M059J (cell line): ENCODE data around the gene GSK3A. TPM values are rescaled to one million over a fixed set of nuclear protein-coding genes. Genes with fewer than 3 reads are reported as not detected.

Experiments used
- DNase-seq: peaks from one replicate; pipeline ENCODE4 v3.0.0-alpha.2; 2012; ENCODE audit warnings: low read depth
- total RNA-seq: library from RNA; depleted of rRNA; stranded (reverse); fragments of >200 nt; shearing (Covaris generic); gene quantifications from 2 replicates; pipeline ENCODE4 v1.2.3, GENCODE V29; 2014; rRNA removed

Gene GSK3A
- 32.7 and 34.8 TPM in 2 replicates for total RNA-seq

DNA sequence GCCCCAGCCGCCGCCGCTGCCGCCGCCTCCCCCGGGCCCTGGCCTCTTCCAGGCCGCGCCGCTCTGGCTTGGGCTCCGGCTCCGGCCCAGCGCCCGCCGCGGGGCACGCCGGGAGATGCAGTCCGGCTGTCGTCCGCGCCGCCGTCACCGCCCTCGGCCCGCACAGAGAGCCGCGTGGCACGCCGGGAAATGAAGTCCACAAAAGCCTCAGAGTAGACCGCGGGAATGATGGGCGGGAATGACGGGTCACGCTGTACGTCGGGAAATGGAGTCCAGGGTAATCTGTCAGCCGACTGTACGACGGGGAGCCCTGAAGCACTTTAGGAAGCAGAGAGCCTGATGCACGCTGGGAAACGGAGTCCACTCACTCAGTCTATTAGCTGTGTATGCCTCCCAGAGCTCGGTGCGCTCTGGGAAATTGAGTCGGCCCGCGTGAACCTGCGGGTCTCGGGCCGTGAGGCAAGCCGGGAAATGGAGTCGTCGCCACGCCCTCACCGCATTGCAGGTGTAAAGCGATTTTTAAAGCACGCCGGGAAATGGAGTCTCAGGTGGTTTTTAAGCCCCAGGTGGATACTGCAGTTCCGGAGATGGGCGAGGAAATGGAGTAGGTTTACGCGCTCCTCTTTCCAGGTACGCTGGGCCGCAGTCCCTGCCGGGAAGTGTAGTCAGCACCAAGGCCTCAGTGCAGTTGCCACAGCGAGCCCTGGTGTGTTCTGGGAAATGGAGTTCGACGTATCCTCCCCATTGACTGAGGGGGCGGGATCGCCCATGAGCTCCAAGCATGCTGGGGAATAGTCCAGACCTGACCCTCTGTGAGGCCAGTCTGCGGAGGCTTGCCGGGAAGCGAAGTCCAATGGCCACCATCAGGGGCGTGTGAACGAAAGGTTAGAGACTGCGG is at the start of gene GSK3A:
Gene GSK3A, minus strand, starts transcription at position 91 of the 898 bp plus-strand sequence. CDS start 137 bp downstream, outside the sequence.
- peak; percentile 99 for DNase-seq

GRCh38 chr19:42291435-42291810 is 49.0 kb upstream of the GSK3A start:
- DNase-seq: no peak

GRCh38 chr19:42290523-42291434 is 48.4 kb upstream of the GSK3A start:
- DNase-seq: no peak

- DNase-seq: no peak
Observed at GRCh38 chr19:42290136-42290522, 47.7 kb upstream of the GSK3A start.

DNA sequence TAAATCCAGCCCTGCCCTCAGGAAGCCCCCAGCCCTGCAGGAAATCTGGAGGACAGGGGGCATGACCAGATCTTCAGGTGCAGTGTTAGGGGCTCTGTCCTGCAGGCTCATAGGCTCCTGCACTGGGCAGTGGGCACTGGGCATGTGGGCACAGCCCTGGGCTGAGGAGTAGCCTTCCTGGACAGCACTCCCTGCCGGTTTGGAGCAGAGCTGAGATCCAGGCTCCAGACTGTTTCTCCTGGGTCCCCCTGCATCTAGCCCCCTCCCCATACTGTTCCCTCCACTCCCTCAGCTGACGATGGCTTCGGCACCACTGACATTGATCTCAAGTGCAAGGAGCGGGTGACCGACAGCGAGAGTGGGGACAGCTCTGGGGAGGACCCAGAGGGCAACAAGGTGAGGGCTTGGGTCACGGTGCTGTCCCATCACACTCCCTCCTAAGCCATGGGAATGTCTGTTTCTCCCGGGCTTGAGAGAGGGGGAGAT is 47.2 kb upstream of the GSK3A start:
- no peak for DNase-seq

DNA sequence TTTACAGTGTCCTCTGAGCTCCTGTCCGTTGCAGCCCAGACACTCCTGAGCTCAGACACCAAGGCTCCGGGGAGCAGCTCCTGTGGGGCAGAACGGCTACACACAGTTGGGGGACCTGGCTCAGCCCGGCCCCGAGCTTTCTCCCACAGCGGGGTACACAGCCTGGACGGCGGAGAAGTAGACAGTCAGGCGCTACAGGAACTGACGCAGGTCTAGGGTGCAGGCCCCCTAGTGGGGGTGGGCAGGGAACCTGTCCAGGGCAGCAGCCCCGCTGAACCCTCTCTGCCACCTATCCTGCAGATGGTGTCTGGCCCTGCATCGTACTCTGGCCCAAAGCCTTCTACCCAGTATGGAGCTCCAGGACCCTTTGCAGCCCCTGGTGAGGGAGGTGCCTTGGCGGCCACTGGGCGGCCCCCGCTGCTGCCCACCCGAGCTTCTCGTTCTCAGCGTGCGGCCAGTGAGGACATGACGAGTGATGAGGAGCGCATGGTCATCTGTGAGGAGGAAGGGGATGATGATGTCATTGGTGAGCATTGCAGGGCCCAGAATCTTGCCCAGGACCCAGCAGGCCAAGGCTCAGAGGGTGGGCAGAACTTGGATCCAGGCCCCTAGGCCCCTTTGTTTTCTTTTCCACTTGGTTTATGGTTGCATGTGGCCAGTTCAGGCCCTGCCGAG is 46.6 kb upstream of the GSK3A start:
- no peak for DNase-seq

- DNase-seq: no peak
Observed at GRCh38 chr19:42288387-42288786, 46.0 kb upstream of the GSK3A start.

DNA sequence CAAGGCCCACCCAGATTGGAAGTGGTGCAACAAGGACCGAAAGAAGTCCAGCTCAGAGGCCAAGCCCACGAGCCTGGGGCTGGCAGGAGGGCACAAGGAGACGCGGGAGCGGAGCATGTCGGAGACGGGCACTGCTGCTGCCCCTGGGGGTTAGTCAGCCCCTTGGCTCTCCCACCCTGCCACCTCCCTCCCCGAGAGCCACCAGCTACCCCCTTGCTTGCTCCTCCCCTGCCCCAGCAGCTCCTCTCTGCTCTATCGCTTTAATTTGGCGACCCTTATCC is 45.4 kb upstream of the GSK3A start:
- DNase-seq: no peak

DNA sequence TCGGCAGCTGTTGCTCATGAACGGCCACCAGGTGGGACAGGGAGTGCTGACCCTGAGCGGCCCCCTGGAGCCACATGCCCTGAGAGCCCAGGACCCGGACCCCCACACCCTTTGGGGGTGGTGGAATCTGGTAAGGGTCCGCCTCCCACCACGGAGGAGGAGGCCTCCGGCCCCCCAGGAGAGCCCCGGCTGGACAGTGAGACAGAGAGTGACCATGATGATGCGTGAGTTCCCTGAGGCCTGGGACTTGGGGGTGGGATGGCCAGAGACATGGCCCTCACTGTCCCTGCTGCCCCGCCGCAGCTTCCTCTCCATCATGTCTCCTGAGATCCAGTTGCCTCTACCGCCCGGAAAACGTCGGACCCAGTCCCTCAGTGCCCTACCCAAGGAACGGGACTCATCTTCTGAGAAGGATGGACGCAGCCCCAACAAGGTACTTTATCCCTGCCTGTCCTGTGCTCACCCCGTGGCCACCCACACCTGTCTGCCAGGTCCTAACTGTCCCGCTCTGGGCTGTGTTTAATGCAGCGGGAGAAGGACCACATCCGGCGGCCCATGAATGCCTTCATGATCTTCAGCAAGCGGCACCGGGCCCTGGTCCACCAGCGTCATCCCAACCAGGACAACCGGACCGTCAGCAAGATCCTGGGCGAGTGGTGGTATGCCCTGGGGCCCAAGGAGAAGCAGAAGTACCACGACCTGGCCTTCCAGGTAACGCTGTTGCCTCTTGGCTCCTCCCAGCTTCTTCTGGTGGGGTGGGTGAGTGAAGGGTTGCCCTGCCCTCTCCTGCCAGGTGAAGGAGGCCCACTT is 44.8 kb upstream of the GSK3A start:
- DNase-seq: no peak

GRCh38 chr19:42286349-42287016 is 44.1 kb upstream of the GSK3A start:
- DNase-seq: no peak

GRCh38 chr19:42285988-42286348 is 43.6 kb upstream of the GSK3A start:
- DNase-seq: no peak

DNA sequence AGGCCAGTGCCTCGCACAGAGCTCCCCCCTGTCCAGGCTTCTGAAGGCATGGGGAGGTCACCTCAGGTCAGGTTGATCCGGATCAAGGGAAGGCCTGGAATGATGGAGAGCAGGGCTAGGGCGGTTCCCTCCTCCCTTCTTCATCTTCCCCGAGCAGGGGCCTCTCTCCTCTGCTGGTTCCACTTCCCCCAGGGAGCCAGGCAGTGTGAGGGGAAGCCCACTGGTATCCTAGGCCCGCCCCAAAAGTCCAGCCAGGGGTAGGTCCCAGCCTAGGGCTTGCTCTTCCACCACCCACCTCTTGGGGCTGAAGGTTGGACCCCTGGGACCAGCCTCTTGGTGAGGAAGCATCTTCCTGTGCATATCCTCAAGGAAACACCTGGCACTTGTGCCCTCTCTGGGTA is 43.1 kb upstream of the GSK3A start:
- DNase-seq: no peak

DNA sequence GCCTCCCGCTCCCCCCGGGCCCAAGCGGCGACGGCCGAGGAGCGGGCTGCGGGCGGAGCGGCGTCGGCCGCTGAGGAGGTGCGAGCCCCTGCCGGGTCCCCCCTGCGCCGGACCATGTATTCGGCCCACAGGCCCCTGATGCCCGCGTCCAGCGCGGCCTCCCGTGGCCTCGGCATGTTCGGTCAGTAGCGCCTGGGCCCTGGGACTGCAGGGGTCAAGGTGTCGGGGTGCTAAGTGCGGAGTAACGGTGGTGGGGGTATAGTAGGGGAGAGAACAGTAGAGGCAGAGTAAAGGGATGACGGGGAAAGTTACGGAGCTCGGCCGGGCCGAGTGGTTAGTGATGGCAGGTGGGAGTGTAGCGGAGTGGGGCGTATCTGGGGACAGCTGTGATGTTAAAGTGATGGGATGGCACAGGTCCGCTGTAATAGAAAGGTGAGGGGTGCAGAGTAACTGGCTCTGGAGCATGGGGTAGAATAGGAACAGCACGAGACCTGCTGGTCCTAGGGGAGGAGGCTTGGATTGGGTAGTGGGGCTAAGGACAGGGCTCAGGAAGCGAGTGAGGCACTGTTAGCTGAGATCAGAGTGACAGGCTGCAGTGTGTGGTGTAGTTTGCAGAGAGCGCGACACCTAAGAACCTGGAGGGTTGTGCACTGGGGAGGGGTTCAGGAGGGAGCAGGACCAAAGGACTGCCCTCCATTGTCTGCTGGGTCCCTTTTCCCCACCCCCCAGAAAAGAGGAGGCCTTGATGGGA is 42.4 kb upstream of the GSK3A start:
- no peak for DNase-seq

- DNase-seq: peak; percentile 64
Observed at GRCh38 chr19:42284066-42284501, 41.7 kb upstream of the GSK3A start.

DNA sequence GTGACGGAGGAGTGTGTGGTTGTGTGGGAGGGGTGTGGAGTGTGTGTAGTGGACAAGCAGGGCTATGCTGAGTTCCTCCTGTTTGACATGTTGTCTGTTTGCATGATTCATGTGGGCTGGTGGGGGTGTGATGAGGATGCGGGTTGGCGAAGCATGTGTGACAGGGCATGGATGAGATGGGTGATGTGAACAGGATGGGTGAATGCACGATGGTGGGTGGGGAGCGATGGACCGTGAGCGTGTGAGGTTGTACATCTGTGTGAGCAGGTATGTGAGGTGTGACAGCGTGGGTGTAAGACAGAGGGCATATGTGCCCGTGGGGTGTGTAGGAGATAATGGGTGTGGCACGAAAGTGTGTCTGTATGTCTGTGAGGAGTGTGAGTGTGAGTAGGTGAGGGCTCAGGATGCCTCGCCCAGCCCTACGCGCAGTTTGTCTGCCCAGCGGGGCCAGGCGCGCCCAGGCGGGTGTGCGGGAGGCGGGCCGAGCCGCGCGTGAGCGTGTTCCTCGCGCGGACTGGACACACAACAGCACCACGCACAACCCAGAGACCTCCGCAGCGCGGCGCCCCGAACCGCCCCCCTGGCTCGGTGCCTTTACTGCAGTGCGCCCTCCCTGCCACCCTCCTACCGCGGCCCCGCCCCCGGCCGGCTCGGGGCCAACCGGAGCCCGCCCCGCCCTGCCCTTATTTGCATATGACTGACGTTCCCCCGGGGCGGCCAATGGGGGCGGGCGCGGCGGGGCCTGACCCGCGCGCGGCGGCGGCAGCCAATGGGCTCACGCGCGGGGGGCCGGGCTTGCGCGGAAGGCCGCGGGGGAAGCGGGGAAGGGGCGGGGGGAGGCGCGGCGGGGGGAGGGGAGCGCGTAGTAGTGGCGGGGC is 41.0 kb upstream of the GSK3A start:
- DNase-seq: peak; percentile 90

- no peak for DNase-seq
Observed at GRCh38 chr19:42282819-42283187, 40.4 kb upstream of the GSK3A start.

- DNase-seq: peak; percentile 69
Observed at GRCh38 chr19:42281827-42282762, 39.7 kb upstream of the GSK3A start.
